ENCODE data around the gene ZNF124.

The ZNF124 gene

DNA sequence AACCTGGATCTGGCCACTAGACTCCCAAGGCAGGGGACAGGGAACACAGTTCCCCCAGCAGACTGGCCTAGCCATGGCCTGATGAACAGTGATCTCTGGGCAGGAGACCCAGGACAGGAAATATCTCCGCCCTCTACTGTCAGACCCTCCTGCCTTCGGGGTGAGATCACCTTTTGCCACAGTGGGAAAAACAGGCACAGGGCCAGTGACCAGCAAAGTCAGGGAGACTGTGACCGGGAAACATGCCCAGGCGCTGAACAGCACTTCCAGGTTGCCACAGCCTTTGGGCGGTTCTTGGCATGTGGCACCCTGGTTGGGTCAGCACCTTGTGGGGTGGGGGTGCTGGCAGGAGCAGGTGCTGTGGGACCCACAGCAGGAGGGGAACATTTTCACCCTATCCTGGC lies 58.7 kb downstream of the ZNF124 start:
- DNase-seq (ENCODE audit: low spot score) = peak; percentile 9

GRCh38 chr1:247112479-247112781 lies 59.4 kb downstream of the ZNF124 start:
- DNase-seq (ENCODE audit: low spot score) = no peak

GRCh38 chr1:247111700-247112478 lies 59.9 kb downstream of the ZNF124 start:
- DNase-seq (ENCODE audit: low spot score) = peak; percentile 89

- peak; percentile 62 for DNase-seq (ENCODE audit: low spot score)
Measured at GRCh38 chr1:247111259-247111699, 60.5 kb downstream of the ZNF124 start.

GRCh38 chr1:247110627-247111258 lies 61.1 kb downstream of the ZNF124 start:
- no peak for DNase-seq (ENCODE audit: low spot score)

DNA sequence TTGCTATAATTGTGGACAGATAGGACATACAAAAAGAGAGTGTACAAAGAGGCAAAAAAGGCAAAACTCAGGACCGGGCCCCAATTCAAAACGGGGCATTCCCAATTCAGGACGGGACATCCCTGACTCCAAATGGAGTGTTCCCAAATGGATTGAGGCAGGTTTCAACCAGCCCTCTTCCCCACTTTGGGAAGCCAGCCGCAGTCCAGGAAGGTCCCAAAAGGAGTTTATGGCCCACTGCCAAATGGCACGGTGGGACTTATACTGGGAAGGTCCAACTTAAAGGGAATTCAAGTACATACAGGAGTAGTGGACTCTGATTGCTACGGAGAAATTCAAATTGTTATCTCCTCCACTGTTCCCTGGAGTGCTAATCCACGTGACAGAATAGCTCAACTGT lies 64.1 kb downstream of the ZNF124 start:
- no peak for DNase-seq (ENCODE audit: low spot score)

DNA sequence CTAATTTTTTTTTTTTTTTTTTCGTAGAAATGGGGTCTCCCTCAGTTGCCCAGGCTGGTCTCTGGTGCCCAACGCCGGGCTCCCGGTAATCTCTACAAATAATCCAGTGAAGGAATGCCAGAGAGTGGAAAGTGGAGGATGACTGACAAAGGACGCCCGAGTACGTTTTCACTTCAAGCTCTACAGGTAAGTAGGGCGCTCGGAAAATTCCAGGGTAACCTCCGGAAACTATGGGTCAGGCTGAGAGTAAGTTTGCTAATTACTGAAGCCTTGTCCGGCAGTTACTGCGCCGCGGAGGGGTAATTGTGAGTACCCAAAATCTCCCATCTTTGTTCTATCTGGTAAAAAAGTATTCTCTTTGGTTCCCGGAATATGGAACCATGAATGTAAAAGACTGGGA lies 65.9 kb downstream of the ZNF124 start:
- no peak for DNase-seq (ENCODE audit: low spot score)

Data from GM03348 (cell line).